CD4-positive, alpha-beta T cell treated with Interleukin-17A for 4 hours (primary cell): ENCODE results near the gene TSPAN5.
A peak's percentile ranks its signal among the peaks of the same experiment; 100 is the strongest.

Experiments
- DNase-seq: peaks from one replicate; pipeline ENCODE4 v3.0.0-alpha.2; 2020; ENCODE audit warnings: mixed read lengths

Gene TSPAN5

DNA sequence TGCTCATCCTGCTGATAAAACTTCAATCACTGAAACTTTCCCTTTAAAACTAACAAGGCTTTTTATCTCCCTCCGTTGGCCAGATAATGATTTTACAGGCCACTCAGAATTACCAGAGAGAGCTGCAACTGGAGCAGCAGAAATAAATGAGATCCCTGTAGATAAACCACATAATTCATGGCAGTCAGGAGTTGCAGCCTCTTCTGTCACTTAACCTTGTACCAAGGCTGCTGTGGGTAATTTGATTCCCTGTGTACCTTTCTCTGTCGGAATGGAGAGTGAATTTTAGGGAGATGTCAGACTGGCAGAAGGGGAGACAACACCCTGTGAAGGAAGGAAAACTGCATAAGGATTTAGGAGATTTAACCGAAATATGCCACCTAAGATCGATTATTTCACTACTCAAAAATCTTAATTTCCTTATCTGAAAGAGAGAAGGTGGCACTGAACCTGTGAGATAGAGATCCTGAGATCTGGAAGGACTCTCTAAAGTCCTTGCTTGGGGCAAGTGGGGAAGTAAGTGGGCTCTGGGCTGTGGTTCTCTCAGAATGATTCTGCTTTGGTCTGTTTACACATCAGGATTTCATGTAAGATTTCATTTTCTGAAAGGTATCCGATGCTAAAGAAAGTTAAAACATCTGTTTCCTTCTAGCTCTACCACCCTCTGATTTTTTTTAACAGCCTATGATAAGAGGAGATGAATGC, 14.3 kb upstream of the TSPAN5 start:
- no peak for DNase-seq

DNA sequence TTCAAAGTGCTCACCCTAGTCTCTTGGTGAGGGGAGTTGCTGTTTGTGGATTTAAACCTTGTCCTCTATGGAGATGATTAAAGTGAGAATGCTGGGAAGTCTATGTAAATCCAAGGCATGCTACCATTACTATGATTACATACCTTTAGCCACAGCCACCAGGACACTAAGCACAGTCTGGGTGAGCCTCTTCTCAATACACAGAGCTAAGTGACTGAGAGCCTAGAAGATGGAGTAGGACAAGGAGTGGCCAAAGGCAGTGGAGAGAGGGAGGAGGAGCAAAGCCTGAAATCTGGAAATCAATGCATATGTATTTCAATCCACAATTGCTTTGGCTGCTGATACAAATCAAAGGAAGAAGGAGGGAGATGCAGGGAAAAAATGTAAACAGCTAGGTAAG, 12.7 kb upstream of the TSPAN5 start:
- no peak for DNase-seq

DNA sequence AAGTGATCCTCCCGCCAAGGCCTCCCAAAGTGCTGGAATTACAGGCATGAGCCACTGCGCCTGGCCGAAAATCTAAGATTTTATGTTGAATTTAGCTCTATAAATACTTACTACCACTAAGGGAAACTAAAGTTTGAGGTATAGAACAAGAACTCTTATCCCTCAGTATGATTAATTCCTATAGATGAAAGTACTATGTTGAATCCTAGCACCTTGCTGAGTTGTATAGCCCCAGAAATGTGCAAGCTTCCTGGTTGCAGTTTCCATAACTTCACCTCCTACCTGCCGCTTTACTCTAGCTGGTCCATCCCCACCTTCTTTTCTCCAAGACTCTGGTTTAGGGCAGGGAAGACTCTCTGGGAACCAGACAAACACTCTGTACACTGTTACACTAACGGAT, 11.8 kb upstream of the TSPAN5 start:
- DNase-seq: no peak

- no peak for DNase-seq
Observed at GRCh38 chr4:98669577-98669976, 11.2 kb upstream of the TSPAN5 start.

- DNase-seq: no peak
Observed at GRCh38 chr4:98664959-98665358, 6.5 kb upstream of the TSPAN5 start.

DNA sequence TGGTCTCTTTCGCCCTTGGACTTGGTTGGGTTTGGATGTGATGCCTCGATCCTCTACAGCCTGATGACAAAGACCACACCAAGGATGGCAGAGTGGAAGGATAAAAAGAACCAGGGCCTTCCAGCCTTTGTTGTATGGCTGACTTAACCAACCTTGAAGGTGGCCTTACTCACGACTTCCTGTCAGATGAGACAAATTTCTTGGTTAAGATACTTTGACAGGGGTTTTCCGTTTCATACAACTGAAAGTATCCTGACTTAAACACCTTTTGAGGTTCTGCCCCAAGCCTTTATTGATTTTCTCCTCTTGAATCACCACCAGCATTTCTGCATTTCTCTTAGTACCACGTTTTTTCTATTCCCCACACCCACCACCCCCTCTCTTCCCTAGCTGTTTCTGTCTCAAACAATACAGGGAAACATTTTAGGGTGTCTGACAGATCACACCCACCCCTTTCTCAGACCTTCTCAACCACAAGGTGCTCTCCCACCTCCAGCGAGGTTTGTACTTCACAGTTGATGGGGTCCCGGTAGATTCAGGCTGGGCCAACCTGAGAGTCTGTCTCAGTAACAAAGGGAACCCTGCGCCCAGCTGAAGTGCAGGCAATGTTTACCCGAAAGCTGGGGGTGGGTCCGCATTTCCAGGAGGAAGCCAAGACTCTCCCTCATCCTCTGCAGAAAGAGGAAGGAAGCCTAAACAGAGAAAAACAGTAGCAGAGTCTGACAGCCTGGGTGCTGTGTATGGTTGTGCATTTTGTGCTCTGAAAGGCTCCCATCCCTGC, 5.0 kb upstream of the TSPAN5 start:
- peak; percentile 56 for DNase-seq

- peak; percentile 64 for DNase-seq
Observed at GRCh38 chr4:98662626-98663225, 4.3 kb upstream of the TSPAN5 start.

DNA sequence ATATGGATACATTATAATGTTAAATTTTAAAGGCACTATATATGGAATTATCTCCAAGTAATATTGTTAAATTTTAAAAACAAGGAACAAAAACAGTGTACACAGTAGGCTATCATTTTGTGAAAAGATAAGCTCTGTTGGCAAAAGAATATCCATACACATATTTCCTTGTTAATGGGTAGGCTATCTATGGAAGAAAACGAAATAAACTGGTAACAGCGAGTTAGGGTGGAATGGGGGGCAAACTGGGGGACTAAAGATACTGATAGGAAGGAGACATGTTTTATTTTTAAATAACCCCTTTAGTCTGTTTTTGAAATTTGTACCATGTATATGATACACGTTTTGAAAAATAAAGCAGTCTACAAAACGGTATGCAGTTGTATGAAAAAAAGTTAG, 3.6 kb upstream of the TSPAN5 start:
- no peak for DNase-seq

DNA sequence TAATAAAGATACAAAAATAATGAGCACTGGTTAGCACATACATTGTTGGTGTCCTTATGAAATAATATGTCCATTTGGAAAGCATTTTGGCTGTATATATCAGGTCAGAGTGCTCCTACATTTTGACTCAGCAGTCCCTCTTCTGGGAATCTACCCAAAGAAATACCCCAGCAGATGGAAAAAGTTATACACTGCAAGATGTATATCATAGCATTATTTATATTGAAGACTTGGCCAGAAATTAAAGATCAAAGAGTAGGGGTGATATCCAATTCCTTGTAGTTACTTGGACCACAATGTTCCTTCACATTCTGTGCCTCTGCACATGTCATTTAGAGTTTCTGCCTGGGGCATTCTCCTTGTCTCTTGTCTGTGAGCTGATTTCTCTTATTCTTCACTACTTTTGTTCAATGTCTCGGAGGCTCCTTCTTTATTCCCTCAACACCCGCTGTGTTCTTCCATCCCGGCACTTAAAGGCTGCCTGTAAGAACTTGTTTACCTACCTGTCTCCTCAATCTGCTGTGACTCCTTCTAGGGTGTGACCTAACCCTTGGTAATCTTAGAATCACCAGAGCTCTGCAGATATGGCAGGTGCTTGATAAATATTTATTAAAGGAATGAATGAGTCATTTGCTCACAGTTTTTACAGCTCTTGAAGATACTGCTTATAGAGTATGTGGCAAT, 3.1 kb upstream of the TSPAN5 start:
- no peak for DNase-seq

DNA sequence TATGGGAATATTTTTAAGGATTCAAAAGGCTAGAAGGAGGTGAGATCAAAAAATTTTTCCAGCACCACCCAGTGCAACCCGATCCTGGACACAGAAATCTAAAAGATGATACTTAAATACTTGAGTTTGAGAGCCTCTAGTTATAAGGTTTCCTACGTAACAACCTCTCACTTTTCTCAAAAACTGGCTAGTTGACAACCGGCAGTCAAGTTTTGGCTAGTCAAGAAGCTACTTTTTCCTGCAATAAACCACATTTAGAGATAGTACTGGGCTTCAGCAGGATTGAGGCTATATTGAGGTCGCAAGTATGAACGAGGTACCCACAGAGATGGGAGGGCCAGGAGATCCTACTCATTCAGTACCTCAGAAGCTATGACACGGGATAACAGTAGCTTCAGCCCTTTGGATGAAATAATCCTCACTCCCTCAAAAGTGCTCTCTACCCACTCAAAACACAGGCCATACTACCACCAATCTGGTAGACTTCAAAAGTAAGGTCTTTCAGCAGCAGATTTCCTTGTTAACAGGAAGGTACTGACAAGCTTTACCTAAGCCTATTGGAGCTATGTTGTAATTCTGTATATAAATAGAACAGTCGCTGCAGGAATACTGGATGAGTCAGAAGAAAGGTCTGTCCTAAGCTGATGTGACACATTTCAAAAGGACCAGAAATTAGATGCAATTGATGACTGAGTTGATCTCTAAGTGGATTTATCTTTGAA, 1.5 kb upstream of the TSPAN5 start:
- no peak for DNase-seq

GRCh38 chr4:98659106-98659592, 738 bp upstream of the TSPAN5 start:
- DNase-seq: no peak

- peak; percentile 55 for DNase-seq
Observed at GRCh38 chr4:98657531-98658286, 702 bp downstream of the TSPAN5 start.

- DNase-seq: no peak
Observed at GRCh38 chr4:98656886-98657285, 1.5 kb downstream of the TSPAN5 start.

DNA sequence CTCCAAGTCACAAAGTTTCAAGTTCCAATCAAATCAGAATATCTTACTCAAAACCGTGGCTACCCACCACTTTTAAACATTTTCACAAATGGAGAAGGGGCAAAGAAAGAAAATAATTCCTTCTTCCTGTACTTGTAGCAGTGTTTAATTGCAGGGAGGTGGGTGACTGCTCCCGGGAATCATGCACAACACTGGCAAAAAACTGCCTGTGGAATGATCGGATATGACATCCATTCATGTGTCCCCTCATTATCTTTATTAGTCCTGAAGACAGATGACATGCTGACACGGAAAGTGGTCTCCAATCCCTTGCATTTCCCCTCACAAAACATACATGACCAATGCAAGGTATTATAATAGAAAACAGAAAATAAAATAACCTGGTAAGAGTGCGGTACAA, 2.0 kb downstream of the TSPAN5 start:
- no peak for DNase-seq

GRCh38 chr4:98653890-98654867, 4.2 kb downstream of the TSPAN5 start:
- no peak for DNase-seq

- no peak for DNase-seq
Observed at GRCh38 chr4:98652996-98653395, 5.4 kb downstream of the TSPAN5 start.

GRCh38 chr4:98648602-98649001, 9.8 kb downstream of the TSPAN5 start:
- no peak for DNase-seq

DNA sequence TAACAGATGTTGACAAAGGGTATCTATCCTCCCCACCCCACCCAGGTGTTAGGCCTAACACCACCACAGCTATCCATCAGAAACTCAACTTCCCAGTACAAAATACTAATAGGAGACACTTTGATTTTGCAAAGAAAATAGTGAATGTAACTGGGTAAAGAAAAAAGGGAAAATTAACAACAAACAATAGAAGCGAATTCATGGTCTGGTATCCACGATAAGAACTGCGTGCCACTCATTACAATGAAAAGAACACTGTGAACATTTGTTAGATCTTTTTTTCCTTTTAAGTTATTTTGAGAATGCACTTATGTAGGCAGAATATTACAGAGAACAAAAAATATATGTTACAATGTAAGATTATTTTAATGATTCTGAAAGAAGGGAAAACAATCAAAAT, 12.0 kb downstream of the TSPAN5 start:
- no peak for DNase-seq

- no peak for DNase-seq
Observed at GRCh38 chr4:98645527-98645926, 12.9 kb downstream of the TSPAN5 start.

GRCh38 chr4:98643755-98644154, 14.7 kb downstream of the TSPAN5 start:
- DNase-seq: peak; percentile 17

DNA sequence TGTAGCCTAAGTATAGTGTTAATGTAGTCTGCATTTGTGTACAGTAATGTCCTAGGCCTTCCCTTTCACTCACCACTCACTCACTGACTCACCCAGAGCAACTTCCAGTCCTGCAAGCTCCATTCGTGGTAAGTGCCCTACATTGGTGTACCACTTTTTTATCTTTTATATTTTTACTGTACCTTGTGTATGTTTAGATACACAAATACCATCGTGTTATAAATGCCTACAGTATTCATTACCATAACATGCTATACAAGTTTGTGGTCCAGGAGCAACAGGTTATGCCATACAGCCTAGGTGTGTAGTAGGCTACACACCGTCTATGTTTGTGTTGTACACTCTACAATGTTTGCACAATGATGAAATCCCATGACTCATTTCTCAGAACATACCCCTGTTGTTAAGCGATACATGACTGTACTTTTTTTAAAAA, 15.4 kb downstream of the TSPAN5 start:
- DNase-seq: peak; percentile 22
